SK-N-SH treated with all-trans-retinoic acid at 6 μM for 48 hours (cell line): Measurements from ENCODE around the gene EPHB6.
A peak's percentile ranks its signal among the peaks of the same experiment; 100 is the strongest.

Experiments
- ATAC-seq: fragments of 200-7000 bp; cut with Tn5 transposase; 3 replicates; pipeline ENCODE4 v1.9.1; 2020; ENCODE audit warnings: mild to moderate bottlenecking, moderate library complexity
- ARNTL ChIP-seq: fragments of 450-650 bp; formaldehyde crosslinking; IDR thresholded peaks from 2 replicates; pipeline ENCODE4 v1.5.0; 2020; ENCODE audit warnings: low read depth, mild to moderate bottlenecking, moderate library complexity, borderline replicate concordance
- CSDC2 ChIP-seq: fragments of 250-450 bp; sonication (Bioruptor Pico); IDR thresholded peaks from 2 replicates; pipeline ENCODE4 v1.5.0; 2020; ENCODE audit warnings: mild to moderate bottlenecking, moderate library complexity
- ESRRG ChIP-seq: fragments of 250-450 bp; sonication (Bioruptor Pico); IDR thresholded peaks from 2 replicates; pipeline ENCODE4 v1.6.1; 2021; ENCODE audit warnings: mild to moderate bottlenecking
- GLIS3 ChIP-seq: fragments of 250-450 bp; sonication (Bioruptor Pico); IDR thresholded peaks from 2 replicates; pipeline ENCODE4 v1.5.0; 2020; ENCODE audit warnings: mild to moderate bottlenecking, moderate library complexity
- ISL1 ChIP-seq: fragments of 250-450 bp; sonication (Bioruptor Pico); IDR thresholded peaks from 2 replicates; pipeline ENCODE4 v2.1.2; 2022; ENCODE audit warnings: mild to moderate bottlenecking, moderate library complexity
- OSR1 ChIP-seq: fragments of 250-450 bp; sonication (Bioruptor Pico); IDR thresholded peaks from 2 replicates; pipeline ENCODE4 v1.8.0; 2022; ENCODE audit warnings: moderate library complexity, mild to moderate bottlenecking, inconsistent platforms
- PPARA ChIP-seq: fragments of 250-450 bp; sonication (Bioruptor Pico); IDR thresholded peaks from 2 replicates; pipeline ENCODE4 v1.5.0; 2020; ENCODE audit warnings: mild to moderate bottlenecking, borderline replicate concordance
- RARB ChIP-seq: fragments of 250-450 bp; sonication (Bioruptor Pico); IDR thresholded peaks from 2 replicates; pipeline ENCODE4 v1.8.0; 2021; ENCODE audit warnings: mild to moderate bottlenecking, moderate library complexity
- SNAI2 ChIP-seq: fragments of 250-450 bp; sonication (Bioruptor Pico); IDR thresholded peaks from 2 replicates; pipeline ENCODE4 v1.5.0; 2020; ENCODE audit warnings: mild to moderate bottlenecking, moderate library complexity
- TCF4 ChIP-seq: fragments of 250-450 bp; sonication (Bioruptor Pico); IDR thresholded peaks from 2 replicates; pipeline ENCODE4 v1.8.0; 2021; ENCODE audit warnings: mild to moderate bottlenecking, moderate library complexity, borderline replicate concordance
- TOX ChIP-seq: fragments of 250-450 bp; sonication (Bioruptor Pico); IDR thresholded peaks from 2 replicates; pipeline ENCODE4 v1.8.0; 2021; ENCODE audit warnings: mild to moderate bottlenecking, moderate library complexity, borderline replicate concordance
- ZC3H10 ChIP-seq: fragments of 250-450 bp; sonication (Bioruptor Pico); IDR thresholded peaks from 2 replicates; pipeline ENCODE4 v1.5.1; 2021; ENCODE audit warnings: mild to moderate bottlenecking, moderate library complexity
- ZFP3 ChIP-seq: fragments of 250-450 bp; sonication (Bioruptor Pico); IDR thresholded peaks from 2 replicates; pipeline ENCODE4 v1.5.0; 2020; ENCODE audit warnings: mild to moderate bottlenecking, moderate library complexity
- ZFP30 ChIP-seq: fragments of 450-650 bp; formaldehyde crosslinking; IDR thresholded peaks from 2 replicates; pipeline ENCODE4 v1.5.0; 2022; ENCODE audit warnings: mild to moderate bottlenecking, moderate library complexity
- ZNF565 ChIP-seq: fragments of 450-650 bp; formaldehyde crosslinking; conservative IDR thresholded peaks from 2 replicates; pipeline ENCODE4 v1.5.0; 2020; ENCODE audit warnings: low read depth, mild to moderate bottlenecking, moderate library complexity
- ZNF70 ChIP-seq: fragments of 450-650 bp; formaldehyde crosslinking; IDR thresholded peaks from 2 replicates; pipeline ENCODE4 v1.5.0; 2020; ENCODE audit warnings: mild to moderate bottlenecking, moderate library complexity
- ZNF8 ChIP-seq: fragments of 450-650 bp; formaldehyde crosslinking; IDR thresholded peaks from 2 replicates; pipeline ENCODE4 v1.5.0; 2020; ENCODE audit warnings: mild to moderate bottlenecking, moderate library complexity
- TF ChIP-seq, protein P1 (sequence below): fragments of 250-450 bp; sonication (Bioruptor Pico); IDR thresholded peaks from 2 replicates; pipeline ENCODE4 v1.5.0; 2020; ENCODE audit warnings: mild to moderate bottlenecking, moderate library complexity
- TF ChIP-seq, protein P2 (sequence below): fragments of 250-450 bp; sonication (Bioruptor Pico); IDR thresholded peaks from 2 replicates; pipeline ENCODE4 v1.8.0; 2020; ENCODE audit warnings: mild to moderate bottlenecking, moderate library complexity, borderline replicate concordance
- TF ChIP-seq, protein P3 (sequence below): fragments of 250-450 bp; sonication (Bioruptor Pico); IDR thresholded peaks from 2 replicates; pipeline ENCODE4 v1.5.1; 2020; ENCODE audit warnings: low read depth, mild to moderate bottlenecking, moderate library complexity

Gene EPHB6

DNA sequence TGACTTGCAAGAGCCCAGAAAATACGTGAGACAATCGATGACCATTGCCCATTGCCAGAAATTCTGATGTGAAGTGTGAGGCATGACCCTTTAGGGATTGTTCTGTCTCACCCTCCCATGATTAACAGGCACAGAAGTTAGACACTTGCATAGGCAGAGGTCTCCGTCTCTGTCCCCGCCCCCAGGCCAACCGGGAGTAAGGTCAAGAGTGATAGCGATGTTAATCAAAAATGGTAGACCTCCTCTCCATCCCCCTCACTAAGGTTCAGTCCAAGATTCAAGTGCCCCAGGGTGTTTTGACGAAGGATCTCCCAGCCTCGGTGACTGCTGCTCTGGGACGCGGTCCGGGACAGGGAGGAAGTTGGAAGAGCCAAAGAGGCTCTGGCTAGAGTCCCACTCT, 53.4 kb downstream of the EPHB6 start:
- no peak for TF ChIP-seq ZNF8
- no peak for ATAC-seq

DNA sequence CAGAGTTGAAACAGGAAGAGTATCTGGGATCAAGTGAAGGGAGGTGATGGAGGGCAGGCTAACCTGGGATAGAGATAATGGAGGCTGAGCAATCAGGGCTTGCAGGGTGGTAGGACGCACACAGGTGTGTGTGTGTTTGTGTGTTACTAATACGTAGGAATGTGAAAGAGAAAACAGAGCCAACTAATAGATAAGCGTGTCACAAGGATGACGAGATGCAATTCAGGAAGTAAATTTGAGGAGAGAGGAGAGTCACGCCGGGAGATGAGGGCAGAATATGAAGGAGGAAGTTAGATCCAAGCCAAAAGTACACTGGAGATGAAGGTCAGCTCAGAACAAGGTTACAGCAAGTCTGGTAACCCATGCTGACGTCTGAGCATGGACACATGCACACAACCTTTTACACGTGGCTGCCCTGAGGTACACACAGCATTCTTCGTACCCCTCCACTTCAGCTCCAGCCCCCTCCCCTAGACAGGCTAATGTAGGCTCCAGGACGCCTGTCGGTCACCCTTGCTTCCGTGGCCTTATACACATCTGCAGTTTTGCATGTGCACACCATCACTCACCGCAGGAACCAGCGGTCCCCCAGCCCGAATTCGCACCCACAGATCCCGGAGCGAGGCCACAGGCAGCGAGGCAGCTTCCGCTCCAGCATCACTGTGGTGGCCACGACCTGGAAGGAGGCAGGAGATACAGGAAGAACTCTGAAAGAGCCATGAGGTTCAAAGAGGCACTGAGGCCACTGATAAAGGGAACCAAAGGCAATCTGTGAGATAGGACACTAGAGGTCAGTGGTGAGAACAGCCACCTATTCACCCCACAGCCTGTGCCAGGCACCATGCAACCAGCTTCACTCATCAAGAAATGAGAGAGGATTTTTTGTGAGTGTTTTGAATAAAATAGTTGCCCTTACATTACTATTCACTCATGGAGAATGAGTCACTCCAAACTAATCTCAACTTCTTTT, 54.3 kb downstream of the EPHB6 start:
- ATAC-seq, result peak; percentile 89
- TF ChIP-seq, protein P1, sequence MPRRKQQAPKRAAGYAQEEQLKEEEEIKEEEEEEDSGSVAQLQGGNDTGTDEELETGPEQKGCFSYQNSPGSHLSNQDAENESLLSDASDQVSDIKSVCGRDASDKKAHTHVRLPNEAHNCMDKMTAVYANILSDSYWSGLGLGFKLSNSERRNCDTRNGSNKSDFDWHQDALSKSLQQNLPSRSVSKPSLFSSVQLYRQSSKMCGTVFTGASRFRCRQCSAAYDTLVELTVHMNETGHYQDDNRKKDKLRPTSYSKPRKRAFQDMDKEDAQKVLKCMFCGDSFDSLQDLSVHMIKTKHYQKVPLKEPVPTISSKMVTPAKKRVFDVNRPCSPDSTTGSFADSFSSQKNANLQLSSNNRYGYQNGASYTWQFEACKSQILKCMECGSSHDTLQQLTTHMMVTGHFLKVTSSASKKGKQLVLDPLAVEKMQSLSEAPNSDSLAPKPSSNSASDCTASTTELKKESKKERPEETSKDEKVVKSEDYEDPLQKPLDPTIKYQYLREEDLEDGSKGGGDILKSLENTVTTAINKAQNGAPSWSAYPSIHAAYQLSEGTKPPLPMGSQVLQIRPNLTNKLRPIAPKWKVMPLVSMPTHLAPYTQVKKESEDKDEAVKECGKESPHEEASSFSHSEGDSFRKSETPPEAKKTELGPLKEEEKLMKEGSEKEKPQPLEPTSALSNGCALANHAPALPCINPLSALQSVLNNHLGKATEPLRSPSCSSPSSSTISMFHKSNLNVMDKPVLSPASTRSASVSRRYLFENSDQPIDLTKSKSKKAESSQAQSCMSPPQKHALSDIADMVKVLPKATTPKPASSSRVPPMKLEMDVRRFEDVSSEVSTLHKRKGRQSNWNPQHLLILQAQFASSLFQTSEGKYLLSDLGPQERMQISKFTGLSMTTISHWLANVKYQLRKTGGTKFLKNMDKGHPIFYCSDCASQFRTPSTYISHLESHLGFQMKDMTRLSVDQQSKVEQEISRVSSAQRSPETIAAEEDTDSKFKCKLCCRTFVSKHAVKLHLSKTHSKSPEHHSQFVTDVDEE (CRISPR knock-in tag), result no peak
- TF ChIP-seq OSR1 (CRISPR knock-in tag) (no peak), CSDC2 (CRISPR knock-in tag) (no peak), ISL1 (CRISPR knock-in tag) (no peak), PPARA (CRISPR knock-in tag) (no peak), ZFP3 (CRISPR knock-in tag) (no peak), ZNF70 (no peak), RARB (CRISPR knock-in tag) (no peak), SNAI2 (CRISPR knock-in tag) (no peak), ZC3H10 (CRISPR knock-in tag) (no peak), ESRRG (CRISPR knock-in tag) (no peak)
- TF ChIP-seq, protein P2, sequence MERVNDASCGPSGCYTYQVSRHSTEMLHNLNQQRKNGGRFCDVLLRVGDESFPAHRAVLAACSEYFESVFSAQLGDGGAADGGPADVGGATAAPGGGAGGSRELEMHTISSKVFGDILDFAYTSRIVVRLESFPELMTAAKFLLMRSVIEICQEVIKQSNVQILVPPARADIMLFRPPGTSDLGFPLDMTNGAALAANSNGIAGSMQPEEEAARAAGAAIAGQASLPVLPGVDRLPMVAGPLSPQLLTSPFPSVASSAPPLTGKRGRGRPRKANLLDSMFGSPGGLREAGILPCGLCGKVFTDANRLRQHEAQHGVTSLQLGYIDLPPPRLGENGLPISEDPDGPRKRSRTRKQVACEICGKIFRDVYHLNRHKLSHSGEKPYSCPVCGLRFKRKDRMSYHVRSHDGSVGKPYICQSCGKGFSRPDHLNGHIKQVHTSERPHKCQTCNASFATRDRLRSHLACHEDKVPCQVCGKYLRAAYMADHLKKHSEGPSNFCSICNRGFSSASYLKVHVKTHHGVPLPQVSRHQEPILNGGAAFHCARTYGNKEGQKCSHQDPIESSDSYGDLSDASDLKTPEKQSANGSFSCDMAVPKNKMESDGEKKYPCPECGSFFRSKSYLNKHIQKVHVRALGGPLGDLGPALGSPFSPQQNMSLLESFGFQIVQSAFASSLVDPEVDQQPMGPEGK (CRISPR knock-in tag), result no peak
- TF ChIP-seq, protein P3, sequence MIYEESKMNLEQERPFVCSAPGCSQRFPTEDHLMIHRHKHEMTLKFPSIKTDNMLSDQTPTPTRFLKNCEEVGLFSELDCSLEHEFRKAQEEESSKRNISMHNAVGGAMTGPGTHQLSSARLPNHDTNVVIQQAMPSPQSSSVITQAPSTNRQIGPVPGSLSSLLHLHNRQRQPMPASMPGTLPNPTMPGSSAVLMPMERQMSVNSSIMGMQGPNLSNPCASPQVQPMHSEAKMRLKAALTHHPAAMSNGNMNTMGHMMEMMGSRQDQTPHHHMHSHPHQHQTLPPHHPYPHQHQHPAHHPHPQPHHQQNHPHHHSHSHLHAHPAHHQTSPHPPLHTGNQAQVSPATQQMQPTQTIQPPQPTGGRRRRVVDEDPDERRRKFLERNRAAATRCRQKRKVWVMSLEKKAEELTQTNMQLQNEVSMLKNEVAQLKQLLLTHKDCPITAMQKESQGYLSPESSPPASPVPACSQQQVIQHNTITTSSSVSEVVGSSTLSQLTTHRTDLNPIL, result no peak
- TF ChIP-seq, all 23 proteins: peak for 0

DNA sequence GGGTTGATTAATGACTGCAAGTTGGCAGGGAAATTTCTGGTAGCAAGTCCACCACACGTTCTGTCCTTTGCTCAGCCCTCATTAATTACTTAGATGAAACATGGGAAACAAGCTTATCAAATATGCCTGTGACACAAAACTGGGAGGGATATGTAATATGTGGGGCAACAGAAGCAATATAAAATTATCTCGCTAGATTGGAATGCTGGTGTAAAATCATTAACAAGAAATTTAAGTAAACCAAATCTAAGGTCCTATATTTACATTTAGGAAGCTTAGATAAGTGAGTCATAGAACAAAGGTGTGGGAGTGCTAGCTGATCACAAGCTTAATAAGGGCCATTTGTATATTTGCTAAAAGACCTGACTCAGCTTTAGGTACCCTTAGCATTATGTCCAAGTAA, 55.2 kb downstream of the EPHB6 start:
- no peak for ATAC-seq
- TF ChIP-seq ESRRG (CRISPR knock-in tag), result no peak
- no peak for TF ChIP-seq ARNTL
- TF ChIP-seq ZNF565 (CRISPR knock-in tag), result no peak
- TF ChIP-seq ZFP30 (CRISPR knock-in tag), result no peak
- TF ChIP-seq, protein P1 (CRISPR knock-in tag), result no peak
- no peak for TF ChIP-seq ZNF8
- no peak for TF ChIP-seq TCF4 (CRISPR knock-in tag)
- TF ChIP-seq, all 23 proteins: peak for 0

DNA sequence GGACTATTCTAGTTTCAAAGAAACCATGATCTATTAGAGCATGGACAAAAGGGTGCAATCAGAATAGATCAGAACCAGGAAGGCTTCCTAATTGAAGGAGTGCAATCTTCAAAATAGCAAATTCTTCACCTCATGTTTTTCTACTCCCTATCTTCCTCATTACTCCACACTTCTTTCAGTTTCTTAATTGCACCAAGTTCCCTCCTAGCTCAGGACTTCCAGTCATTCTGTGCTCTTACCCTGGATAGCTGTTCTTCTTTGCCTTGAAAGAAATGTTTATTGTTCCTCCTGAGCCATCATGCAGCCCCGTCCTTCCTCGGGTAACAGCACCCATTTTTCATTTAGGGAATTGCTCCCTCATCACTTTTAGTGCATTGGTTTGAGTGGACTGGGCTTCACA, 55.6 kb downstream of the EPHB6 start:
- ATAC-seq, result no peak
- TF ChIP-seq ARNTL, result no peak
- TF ChIP-seq OSR1 (CRISPR knock-in tag), result no peak
- TF ChIP-seq, protein P1 (CRISPR knock-in tag), result no peak
- TF ChIP-seq GLIS3, result no peak
- no peak for TF ChIP-seq ZNF8
- TF ChIP-seq, protein P3, result no peak
- no peak for TF ChIP-seq TOX (CRISPR knock-in tag)
- no peak for TF ChIP-seq ZFP3 (CRISPR knock-in tag)
